ENCODE data around the gene MAGI2.

MAGI2 gene

GRCh38 chr7:78159545-78159944 is 1293.9 kb downstream of the MAGI2 start:
- no peak for DNase-seq (ENCODE audit: low spot score in 2 of 2)
- ATAC-seq (replicated peaks; ENCODE audit: extremely low read depth, poor library complexity, severe bottlenecking): no peak
- no peak overlapping the region for H3K4me3 Mint-ChIP-seq
- H3K27ac Mint-ChIP-seq (ENCODE audit: low read depth): no peak overlapping the region
- no peaks in the 10 kb centered on the region for H3K9me3 Mint-ChIP-seq
- H3K4me1 Mint-ChIP-seq: no peaks in the 10 kb centered on the region
- peaks cover 45% of the 10 kb centered on the region for H3K27me3 Mint-ChIP-seq
- no peaks in the 10 kb centered on the region for H3K36me3 Mint-ChIP-seq (ENCODE audit: insufficient read depth)

DNA sequence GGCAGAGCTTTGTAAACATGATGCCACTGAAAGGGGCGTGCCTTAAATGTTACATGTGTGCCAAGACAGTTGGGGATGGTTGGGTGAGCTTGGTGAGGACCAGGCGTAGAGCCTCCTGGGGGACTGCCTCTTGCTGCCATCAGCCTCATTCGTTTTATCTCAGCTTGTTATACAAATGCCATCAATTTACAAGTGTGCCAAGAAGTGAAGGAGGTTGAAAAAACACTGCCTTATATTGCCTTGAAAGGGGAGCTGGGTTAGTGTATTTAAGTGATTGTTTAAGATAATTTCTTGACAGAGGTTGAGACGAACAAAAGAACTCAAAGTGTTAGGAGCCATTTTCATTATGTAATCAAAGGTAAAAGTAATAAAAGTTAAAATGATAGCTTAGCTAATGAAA is 1300.2 kb downstream of the MAGI2 start:
- ATAC-seq (replicated peaks; ENCODE audit: extremely low read depth, poor library complexity, severe bottlenecking) (no peak), DNase-seq (ENCODE audit: low spot score in 2 of 2) (no peak)
- H3K4me1 Mint-ChIP-seq: no peaks in the 10 kb centered on the region
- H3K9me3 Mint-ChIP-seq: no peaks in the 10 kb centered on the region
- H3K36me3 Mint-ChIP-seq (ENCODE audit: insufficient read depth): peaks cover 2% of the 10 kb centered on the region
- no peak overlapping the region for H3K4me3 Mint-ChIP-seq
- peaks cover 16% of the 10 kb centered on the region for H3K27me3 Mint-ChIP-seq
- no peak overlapping the region for H3K27ac Mint-ChIP-seq (ENCODE audit: low read depth)

- no peak overlapping the region for H3K27ac Mint-ChIP-seq (ENCODE audit: low read depth)
- H3K4me1 Mint-ChIP-seq: no peaks in the 10 kb centered on the region
- no peaks in the 10 kb centered on the region for H3K9me3 Mint-ChIP-seq
- DNase-seq (ENCODE audit: low spot score in 2 of 2) (no peak), ATAC-seq (replicated peaks; ENCODE audit: extremely low read depth, poor library complexity, severe bottlenecking) (no peak)
- H3K4me3 Mint-ChIP-seq: no peak overlapping the region
- H3K27me3 Mint-ChIP-seq: peaks cover 25% of the 10 kb centered on the region
- peaks cover 2% of the 10 kb centered on the region for H3K36me3 Mint-ChIP-seq (ENCODE audit: insufficient read depth)
Measured at GRCh38 chr7:78151229-78151628, 1302.2 kb downstream of the MAGI2 start.

GRCh38 chr7:78149787-78150186 is 1303.7 kb downstream of the MAGI2 start:
- DNase-seq (ENCODE audit: low spot score in 2 of 2) (no peak), ATAC-seq (replicated peaks; ENCODE audit: extremely low read depth, poor library complexity, severe bottlenecking) (no peak)
- Mint-ChIP-seq H3K9me3 (no peaks in the 10 kb centered on the region), H3K27me3 (peaks cover 30% of the 10 kb centered on the region), H3K4me3 (no peak overlapping the region), H3K4me1 (no peaks in the 10 kb centered on the region), H3K27ac (ENCODE audit: low read depth) (no peak overlapping the region), H3K36me3 (ENCODE audit: insufficient read depth) (peaks cover 2% of the 10 kb centered on the region)

GRCh38 chr7:78148166-78148894 is 1305.1 kb downstream of the MAGI2 start:
- Mint-ChIP-seq H3K9me3 (no peaks in the 10 kb centered on the region), H3K4me3 (no peak overlapping the region), H3K4me1 (no peaks in the 10 kb centered on the region), H3K27ac (ENCODE audit: low read depth) (no peak overlapping the region), H3K36me3 (ENCODE audit: insufficient read depth) (peaks cover 2% of the 10 kb centered on the region), H3K27me3 (peaks cover 38% of the 10 kb centered on the region)
- ATAC-seq (replicated peaks; ENCODE audit: extremely low read depth, poor library complexity, severe bottlenecking) (no peak), DNase-seq (ENCODE audit: low spot score in 2 of 2) (no peak)

DNA sequence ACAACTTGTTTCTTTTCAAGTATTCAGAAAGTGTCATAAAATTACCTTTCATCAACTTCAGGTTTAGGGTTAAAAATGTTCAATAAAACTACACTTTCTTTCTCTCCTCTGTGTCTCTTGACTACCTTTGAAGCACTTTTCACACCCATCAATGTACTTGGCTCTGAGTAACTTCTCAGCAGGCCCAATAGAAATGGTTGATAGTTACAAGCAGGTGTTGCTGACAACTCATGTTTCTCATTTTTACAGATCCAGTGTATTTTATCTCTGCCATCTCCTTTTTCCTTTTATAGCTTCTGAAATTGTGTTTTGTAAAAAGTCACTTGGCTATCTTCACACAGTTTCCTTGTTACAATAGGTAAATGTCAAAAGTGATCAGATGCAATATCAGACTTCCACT is 1306.9 kb downstream of the MAGI2 start:
- no peak for DNase-seq (ENCODE audit: low spot score in 2 of 2)

DNA sequence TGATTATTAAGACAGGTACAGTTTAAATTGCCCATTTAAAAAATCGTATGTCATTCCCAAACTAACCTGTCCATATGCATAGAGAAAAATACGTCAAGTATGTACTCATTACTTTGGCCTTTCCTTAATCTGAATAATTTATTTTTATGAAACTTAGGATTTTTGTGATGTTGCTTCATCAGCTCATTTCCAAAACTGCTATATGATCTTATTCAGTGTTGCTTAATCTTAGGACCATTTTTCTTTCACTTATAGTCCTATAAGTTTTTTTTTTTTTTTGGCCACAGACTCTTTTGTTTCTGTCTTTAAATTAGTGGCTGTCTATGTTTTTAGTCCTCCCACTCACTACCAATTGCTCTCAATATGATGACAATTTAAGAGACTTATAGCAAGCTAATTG is 1309.8 kb downstream of the MAGI2 start:
- H3K36me3 Mint-ChIP-seq (ENCODE audit: insufficient read depth): no peaks in the 10 kb centered on the region
- H3K4me1 Mint-ChIP-seq: no peaks in the 10 kb centered on the region
- ATAC-seq (replicated peaks; ENCODE audit: extremely low read depth, poor library complexity, severe bottlenecking) (no peak), DNase-seq (ENCODE audit: low spot score in 2 of 2) (no peak)
- no peak overlapping the region for H3K4me3 Mint-ChIP-seq
- H3K27me3 Mint-ChIP-seq: peaks cover 53% of the 10 kb centered on the region
- H3K27ac Mint-ChIP-seq (ENCODE audit: low read depth): no peak overlapping the region
- no peaks in the 10 kb centered on the region for H3K9me3 Mint-ChIP-seq

More for the DNA sequence above, 1306.9 kb downstream of the MAGI2 start:
- Mint-ChIP-seq H3K4me1 (no peaks in the 10 kb centered on the region), H3K9me3 (no peaks in the 10 kb centered on the region), H3K36me3 (ENCODE audit: insufficient read depth) (no peaks in the 10 kb centered on the region), H3K27me3 (peaks cover 38% of the 10 kb centered on the region), H3K27ac (ENCODE audit: low read depth) (no peak overlapping the region), H3K4me3 (no peak overlapping the region)
- no peak for ATAC-seq (replicated peaks; ENCODE audit: extremely low read depth, poor library complexity, severe bottlenecking)

DNA sequence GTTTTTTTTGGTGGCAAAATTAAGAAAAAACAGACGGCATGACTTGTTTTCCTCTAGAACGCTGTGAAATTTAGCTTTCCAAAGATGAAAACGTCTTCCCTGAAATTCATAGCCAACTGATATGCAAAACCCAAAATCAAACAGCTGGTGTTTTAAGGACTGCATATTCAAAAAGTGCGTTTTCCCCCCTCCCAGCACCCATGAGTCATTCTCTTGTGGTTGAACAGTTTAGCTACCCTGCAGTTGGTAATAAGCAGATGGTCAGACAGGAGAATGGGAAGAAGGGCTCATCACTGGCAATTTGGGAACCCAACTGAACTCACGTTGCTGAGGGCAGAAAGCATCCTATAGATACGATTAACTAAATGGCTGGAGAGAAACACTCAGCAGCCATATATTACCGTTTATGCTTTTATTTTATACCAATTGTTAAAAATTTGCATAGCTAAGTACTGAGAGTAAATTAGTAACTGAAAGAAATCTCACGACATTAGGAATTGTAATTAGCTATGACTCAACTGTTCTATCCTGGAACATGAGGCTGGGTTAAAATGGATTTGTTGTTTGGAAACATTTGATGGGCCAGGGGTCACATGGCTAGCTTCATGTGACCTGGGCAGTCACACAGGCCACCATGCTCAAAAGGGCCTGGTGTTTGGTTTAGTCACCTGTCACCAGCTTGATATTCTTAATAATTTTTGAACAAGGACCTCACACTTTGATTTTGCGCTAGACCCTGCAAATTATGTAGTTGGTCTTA is 1311.8 kb downstream of the MAGI2 start:
- ATAC-seq (replicated peaks; ENCODE audit: extremely low read depth, poor library complexity, severe bottlenecking) (no peak), DNase-seq (ENCODE audit: low spot score in 2 of 2) (no peak)
- Mint-ChIP-seq H3K36me3 (ENCODE audit: insufficient read depth) (no peaks in the 10 kb centered on the region), H3K4me1 (no peaks in the 10 kb centered on the region), H3K9me3 (no peaks in the 10 kb centered on the region), H3K27ac (ENCODE audit: low read depth) (no peak overlapping the region), H3K27me3 (peaks cover 40% of the 10 kb centered on the region), H3K4me3 (no peak overlapping the region)

- no peak overlapping the region for H3K27ac Mint-ChIP-seq (ENCODE audit: low read depth)
- no peaks in the 10 kb centered on the region for H3K36me3 Mint-ChIP-seq (ENCODE audit: insufficient read depth)
- ATAC-seq (replicated peaks; ENCODE audit: extremely low read depth, poor library complexity, severe bottlenecking) (no peak), DNase-seq (ENCODE audit: low spot score in 2 of 2) (no peak)
- H3K9me3 Mint-ChIP-seq: no peaks in the 10 kb centered on the region
- H3K4me3 Mint-ChIP-seq: no peak overlapping the region
- no peaks in the 10 kb centered on the region for H3K4me1 Mint-ChIP-seq
- peaks cover 32% of the 10 kb centered on the region for H3K27me3 Mint-ChIP-seq
Measured at GRCh38 chr7:78140109-78140508, 1313.4 kb downstream of the MAGI2 start.

- Mint-ChIP-seq H3K27ac (ENCODE audit: low read depth) (no peak overlapping the region), H3K4me1 (no peaks in the 10 kb centered on the region), H3K9me3 (no peaks in the 10 kb centered on the region), H3K27me3 (peaks cover 30% of the 10 kb centered on the region), H3K4me3 (no peak overlapping the region), H3K36me3 (ENCODE audit: insufficient read depth) (no peaks in the 10 kb centered on the region)
- no peak for ATAC-seq (replicated peaks; ENCODE audit: extremely low read depth, poor library complexity, severe bottlenecking)
- DNase-seq (ENCODE audit: low spot score in 2 of 2): no peak
Measured at GRCh38 chr7:78139335-78139734, 1314.1 kb downstream of the MAGI2 start.

DNA sequence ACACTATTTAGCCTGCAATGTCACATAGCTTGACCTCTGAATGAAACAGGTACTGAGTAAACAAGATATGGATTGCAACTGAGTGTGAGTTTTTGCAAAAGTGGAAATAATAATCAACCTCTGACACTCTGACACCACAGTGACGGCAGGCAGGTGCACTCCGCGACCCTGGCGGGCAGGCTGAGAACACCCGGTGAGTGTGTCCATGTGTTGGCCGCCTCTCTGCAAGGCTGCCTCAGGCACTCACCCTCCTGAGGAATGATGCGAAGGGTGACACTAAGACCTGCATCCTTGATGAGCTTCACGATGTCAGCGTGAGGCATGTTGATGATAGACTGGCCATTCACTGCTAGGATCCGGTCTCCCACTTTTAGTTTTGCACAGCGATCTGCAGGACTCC is 1318.7 kb downstream of the MAGI2 start:
- no peaks in the 10 kb centered on the region for H3K4me1 Mint-ChIP-seq
- H3K4me3 Mint-ChIP-seq: no peak overlapping the region
- H3K9me3 Mint-ChIP-seq: no peaks in the 10 kb centered on the region
- peaks cover 12% of the 10 kb centered on the region for H3K27me3 Mint-ChIP-seq
- no peak overlapping the region for H3K27ac Mint-ChIP-seq (ENCODE audit: low read depth)
- no peaks in the 10 kb centered on the region for H3K36me3 Mint-ChIP-seq (ENCODE audit: insufficient read depth)
- ATAC-seq (replicated peaks; ENCODE audit: extremely low read depth, poor library complexity, severe bottlenecking) (no peak), DNase-seq (ENCODE audit: low spot score in 2 of 2) (no peak)

DNA sequence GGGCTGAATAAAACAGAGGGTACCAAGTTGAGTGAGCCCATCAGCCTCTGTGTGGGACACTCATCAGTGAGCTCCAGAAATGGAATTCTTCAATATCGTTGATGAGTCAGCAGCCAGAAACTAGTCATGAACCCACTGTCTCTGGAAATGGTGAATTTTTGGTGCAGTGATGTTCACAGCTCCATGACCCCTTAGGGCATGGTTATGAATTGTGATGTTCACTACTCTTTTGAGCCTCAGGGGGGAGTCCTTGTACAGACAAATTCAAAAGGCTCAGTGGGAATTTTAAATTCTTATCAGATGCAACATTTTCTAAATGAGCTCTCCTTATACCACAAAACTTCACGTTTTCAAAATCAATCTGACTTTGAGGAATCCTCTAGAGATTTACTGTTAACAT is 1319.2 kb downstream of the MAGI2 start:
- ATAC-seq (replicated peaks; ENCODE audit: extremely low read depth, poor library complexity, severe bottlenecking) (no peak), DNase-seq (ENCODE audit: low spot score in 2 of 2) (no peak)
- Mint-ChIP-seq H3K4me3 (no peak overlapping the region), H3K27me3 (peaks cover 12% of the 10 kb centered on the region), H3K27ac (ENCODE audit: low read depth) (no peak overlapping the region), H3K36me3 (ENCODE audit: insufficient read depth) (no peaks in the 10 kb centered on the region), H3K4me1 (no peaks in the 10 kb centered on the region), H3K9me3 (no peaks in the 10 kb centered on the region)

All from central memory CD8-positive, alpha-beta T cell (primary cell).